ENCODE measurements around the gene MFNG.

DNA sequence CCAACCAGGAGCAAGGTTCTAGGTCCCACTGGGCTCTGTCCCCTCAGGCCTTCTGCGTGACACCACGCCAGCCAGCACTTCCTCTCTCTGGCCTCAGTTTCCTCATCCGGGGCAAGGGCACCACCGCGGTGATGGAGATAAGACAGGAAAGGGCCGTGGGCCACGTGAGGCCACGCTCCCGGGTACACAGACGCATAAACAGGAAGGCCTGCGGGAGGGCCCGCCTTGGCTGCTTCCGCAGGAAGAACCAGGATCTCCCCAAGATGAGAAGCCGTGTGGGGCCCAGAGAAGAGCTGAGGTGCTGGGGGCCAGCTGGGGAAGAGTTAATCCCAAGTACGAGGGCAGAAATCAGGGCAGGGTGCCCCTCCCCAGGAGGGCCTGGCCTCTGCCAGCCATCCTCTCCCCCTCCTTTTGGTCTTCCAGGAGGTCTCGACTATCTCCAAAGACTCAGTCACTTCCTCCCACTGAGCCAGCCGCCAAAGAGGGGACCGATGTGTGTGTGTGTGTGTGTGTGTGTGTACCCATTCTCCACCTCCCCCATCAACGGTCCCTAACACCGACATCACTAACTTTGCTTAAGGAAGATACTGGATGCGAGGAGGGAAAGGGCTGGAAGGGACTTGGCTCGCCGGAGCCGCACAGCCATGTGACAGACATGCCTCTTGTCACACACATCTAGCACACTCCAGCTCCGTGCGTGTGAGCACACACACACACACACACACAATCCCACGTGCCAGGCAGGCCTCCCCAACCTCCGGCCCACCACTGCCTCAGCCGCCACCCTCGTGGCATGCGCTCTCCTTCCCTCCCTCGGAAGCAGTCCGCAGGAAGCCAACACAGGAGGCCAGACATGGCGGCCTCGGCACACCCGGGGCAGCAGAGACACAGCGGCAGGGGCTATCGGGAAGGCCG, 1.4 kb downstream of the MFNG start:
- TF ChIP-seq MYC (IDR thresholded peaks at IDR 0.05; ENCODE audit: low read depth, low read length), result no peak
- TF ChIP-seq, protein P1, sequence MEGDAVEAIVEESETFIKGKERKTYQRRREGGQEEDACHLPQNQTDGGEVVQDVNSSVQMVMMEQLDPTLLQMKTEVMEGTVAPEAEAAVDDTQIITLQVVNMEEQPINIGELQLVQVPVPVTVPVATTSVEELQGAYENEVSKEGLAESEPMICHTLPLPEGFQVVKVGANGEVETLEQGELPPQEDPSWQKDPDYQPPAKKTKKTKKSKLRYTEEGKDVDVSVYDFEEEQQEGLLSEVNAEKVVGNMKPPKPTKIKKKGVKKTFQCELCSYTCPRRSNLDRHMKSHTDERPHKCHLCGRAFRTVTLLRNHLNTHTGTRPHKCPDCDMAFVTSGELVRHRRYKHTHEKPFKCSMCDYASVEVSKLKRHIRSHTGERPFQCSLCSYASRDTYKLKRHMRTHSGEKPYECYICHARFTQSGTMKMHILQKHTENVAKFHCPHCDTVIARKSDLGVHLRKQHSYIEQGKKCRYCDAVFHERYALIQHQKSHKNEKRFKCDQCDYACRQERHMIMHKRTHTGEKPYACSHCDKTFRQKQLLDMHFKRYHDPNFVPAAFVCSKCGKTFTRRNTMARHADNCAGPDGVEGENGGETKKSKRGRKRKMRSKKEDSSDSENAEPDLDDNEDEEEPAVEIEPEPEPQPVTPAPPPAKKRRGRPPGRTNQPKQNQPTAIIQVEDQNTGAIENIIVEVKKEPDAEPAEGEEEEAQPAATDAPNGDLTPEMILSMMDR (IDR thresholded peaks at IDR 0.05; ENCODE audit: low read depth, low read length), result no peak
- TF ChIP-seq, protein P2, sequence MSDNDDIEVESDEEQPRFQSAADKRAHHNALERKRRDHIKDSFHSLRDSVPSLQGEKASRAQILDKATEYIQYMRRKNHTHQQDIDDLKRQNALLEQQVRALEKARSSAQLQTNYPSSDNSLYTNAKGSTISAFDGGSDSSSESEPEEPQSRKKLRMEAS (IDR thresholded peaks at IDR 0.05; ENCODE audit: low read depth, low read length), result no peak

Data from NB4 (cell line).